CD14-positive monocyte (primary cell): ENCODE results near the gene KCNE1. TPM values are rescaled to one million over a fixed set of nuclear protein-coding genes. Genes with fewer than 3 reads are reported as not detected.

ENCODE experiments used
- DNase-seq, 3 donors: peaks; one replicate each; pipeline ENCODE4 v3.0.0-alpha.2; 2011 to 2022
- H2AFZ ChIP-seq: 2 replicates; pipeline ENCODE4 v1.6.0; 2012; ENCODE audit warnings: mild to moderate bottlenecking, low read depth, low read length, inconsistent platforms; ENCODE audit not compliant: insufficient read depth, poor library complexity, severe bottlenecking
- H3K27ac ChIP-seq, 2 donors: 1 replicate in 1 of 2; 2 replicates in 1 of 2; pipeline ENCODE4 v1.5.1; 2012 to 2013; ENCODE audit warnings: low read length in 2 of 2, control low read depth in 1 of 2, inconsistent platforms in 1 of 2, low read depth in 1 of 2, mild to moderate bottlenecking in 1 of 2
- H3K27me3 ChIP-seq, 2 donors: one replicate each; pipeline versions ENCODE4 v1.6.0 to v1.6.1; 2011 to 2013; ENCODE audit warnings: low read length in 2 of 2; ENCODE audit not compliant: control insufficient read depth in 2 of 2, insufficient read depth in 2 of 2
- H3K36me3 ChIP-seq, 2 donors: replicated peaks in 1 of 2; 1 replicate in 1 of 2; 2 replicates in 1 of 2; pipeline versions ENCODE4 v1.5.1 to v1.6.1; 2012 to 2013; ENCODE audit warnings: low read length in 2 of 2, control low read depth in 1 of 2, inconsistent platforms in 1 of 2, mild to moderate bottlenecking in 1 of 2; ENCODE audit not compliant: insufficient read depth in 2 of 2, control insufficient read depth in 1 of 2
- H3K4me1 ChIP-seq, 2 donors: 1 replicate in 1 of 2; 2 replicates in 1 of 2; pipeline versions ENCODE4 v1.5.1 to v1.6.1; 2012 to 2013; ENCODE audit warnings: low read length in 2 of 2, control low read depth in 1 of 2, inconsistent platforms in 1 of 2, mild to moderate bottlenecking in 1 of 2, moderate library complexity in 1 of 2; ENCODE audit not compliant: insufficient read depth in 2 of 2, control insufficient read depth in 1 of 2
- H3K4me2 ChIP-seq: replicated peaks from 2 replicates; pipeline ENCODE3; 2012; ENCODE audit warnings: low read length, moderate library complexity, mild to moderate bottlenecking; ENCODE audit not compliant: poor library complexity, severe bottlenecking; ENCODE audit errors: extremely low read depth
- H3K4me3 ChIP-seq, 3 experiments: fragments of 200-600 bp in 1 of 3; sonication (generic) in 1 of 3; replicated peaks in 1 of 3; 1 replicate in 2 of 3; 2 replicates in 1 of 3; pipeline ENCODE4 v1.5.1; 2011 to 2013; ENCODE audit warnings: low read length in 3 of 3, mild to moderate bottlenecking in 3 of 3, control low read depth in 2 of 3, low read depth in 2 of 3, inconsistent platforms in 1 of 3, moderate library complexity in 1 of 3
- H3K79me2 ChIP-seq: 2 replicates; pipeline ENCODE4 v1.6.0; 2012; ENCODE audit warnings: mild to moderate bottlenecking, control low read depth, inconsistent platforms, low read length, moderate library complexity; ENCODE audit not compliant: insufficient read depth
- H3K9ac ChIP-seq: 2 replicates; pipeline ENCODE4 v1.6.0; 2017; ENCODE audit warnings: low read length, mild to moderate bottlenecking; ENCODE audit not compliant: insufficient read depth, poor library complexity, severe bottlenecking
- H3K9me3 ChIP-seq, 2 donors: replicated peaks in 1 of 2; 1 replicate in 1 of 2; 2 replicates in 1 of 2; pipeline versions ENCODE4 v1.5.1 to v1.6.1; 2012 to 2013; ENCODE audit warnings: low read length in 2 of 2, control low read depth in 1 of 2; ENCODE audit not compliant: control insufficient read depth in 1 of 2, insufficient read depth in 1 of 2
- H4K20me1 ChIP-seq: 2 replicates; pipeline ENCODE4 v1.6.0; 2012; ENCODE audit warnings: mild to moderate bottlenecking, low read length, control low read depth, moderate library complexity; ENCODE audit not compliant: insufficient read depth
- H3K27ac Mint-ChIP-seq, 7 donors: one replicate each; pipeline ENCODE4 v1.8.0; 2020; ENCODE audit warnings: mild to moderate bottlenecking in 7 of 7, mixed read lengths in 7 of 7, moderate library complexity in 6 of 7, inconsistent platforms in 2 of 7
- H3K27me3 Mint-ChIP-seq, 3 donors: one replicate each; pipeline ENCODE4 v1.8.0; 2021 to 2022; ENCODE audit warnings: low read depth in 3 of 3, mild to moderate bottlenecking in 3 of 3, mixed read lengths in 3 of 3, moderate library complexity in 3 of 3, inconsistent platforms in 1 of 3
- H3K36me3 Mint-ChIP-seq, 2 donors: one replicate each; pipeline ENCODE4 v1.8.0; 2020; ENCODE audit warnings: mixed read lengths in 2 of 2, inconsistent platforms in 1 of 2, mild to moderate bottlenecking in 1 of 2
- H3K4me1 Mint-ChIP-seq: one replicate; pipeline ENCODE4 v1.8.0; 2020; ENCODE audit warnings: mild to moderate bottlenecking, mixed read lengths
- H3K4me3 Mint-ChIP-seq, 2 donors: one replicate each; pipeline ENCODE4 v1.8.0; 2020; ENCODE audit warnings: mild to moderate bottlenecking in 2 of 2, mixed read lengths in 2 of 2, moderate library complexity in 1 of 2
- H3K9me3 Mint-ChIP-seq, 7 donors: one replicate each; pipeline ENCODE4 v1.8.0; 2020 to 2022; ENCODE audit warnings: mixed read lengths in 7 of 7, mild to moderate bottlenecking in 6 of 7, moderate library complexity in 6 of 7, inconsistent platforms in 2 of 7
- CTCF ChIP-seq: fragments of 200-600 bp; IDR thresholded peaks from one replicate; pipeline ENCODE4 v1.8.0; 2022; ENCODE audit warnings: antibody characterized with exemption, mild to moderate bottlenecking
- WGBS: methylation state at CpG from one replicate; pipeline ENCODE4 v1.1.5; 2013; ENCODE audit warnings: missing lambda C conversion rate; ENCODE audit not compliant: insufficient coverage; 5-methylcytosine and 5-hydroxymethylcytosine counted together
- intact Hi-C, 2 donors: fragments of 100-400 bp; cut with micrococcal nuclease; formaldehyde crosslinking; loops; one replicate each; pipeline versions ENCODE4 v1.15.0 to v1.15.1; 2023
- polyA plus RNA-seq, 3 donors: library from polyadenylated mRNA; depleted of rRNA in 1 of 3; unstranded in 2 of 3; stranded (reverse) in 1 of 3; fragments of 300-500 nt in 2 of 3; fragments of >200 nt in 1 of 3; fragmentation: Illumina TruSeq in 2 of 3; gene quantifications; 1 replicate in 2 of 3; 2 replicates in 1 of 3; pipeline ENCODE4 v1.2.3, GENCODE V29; 2012 to 2021

Gene KCNE1
- polyA plus RNA-seq, 3 donors, result 1.5 to 15.9 (median 3.2) TPM

GRCh38 chr21:34536311-34536710 is 24.3 kb upstream of the KCNE1 start:
- Histone ChIP-seq H3K9ac (no peak overlapping the region), H4K20me1 (no peaks in the 10 kb centered on the region), H2AFZ (no peak overlapping the region), H3K4me1 (peaks cover 49 to 51% of the 10 kb centered on the region in 2 donors), H3K36me3 (no peaks in the 10 kb centered on the region), H3K9me3 (no peaks in the 10 kb centered on the region), H3K4me2 (no peak overlapping the region), H3K79me2 (peaks cover 22% of the 10 kb centered on the region), H3K27ac (no peak overlapping the region), H3K4me3 (no peak overlapping the region), H3K27me3 (no peaks in the 10 kb centered on the region)
- Mint-ChIP-seq H3K27me3 (peaks cover 0 to 2% (median 0%) of the 10 kb centered on the region in 3 donors), H3K9me3 (peaks cover 0 to 2% (median 0%) of the 10 kb centered on the region in 7 donors), H3K27ac (peak overlapping the region in 1 of 7 donors; percentile 38), H3K36me3 (peaks cover 1 to 11% of the 10 kb centered on the region in 2 donors), H3K4me3 (no peak overlapping the region), H3K4me1 (peaks cover 62% of the 10 kb centered on the region)
- no peak for TF ChIP-seq CTCF
- no CpG with 5 or more reads among the region's 8 CpGs for WGBS
- intact Hi-C loops, result no loop called here
- no peak for DNase-seq

- Histone ChIP-seq H2AFZ (no peak overlapping the region), H3K79me2 (peaks cover 22% of the 10 kb centered on the region), H3K27ac (no peak overlapping the region), H3K4me1 (peaks cover 49 to 51% of the 10 kb centered on the region in 2 donors), H3K4me3 (no peak overlapping the region), H4K20me1 (no peaks in the 10 kb centered on the region), H3K27me3 (no peaks in the 10 kb centered on the region), H3K9ac (no peak overlapping the region), H3K36me3 (no peaks in the 10 kb centered on the region), H3K4me2 (no peak overlapping the region), H3K9me3 (no peaks in the 10 kb centered on the region)
- peaks cover 3 to 12% of the 10 kb centered on the region in 2 donors for H3K36me3 Mint-ChIP-seq
- no peak for DNase-seq
- TF ChIP-seq CTCF, result no peak
- no peak overlapping the region for H3K27ac Mint-ChIP-seq
- peaks cover 0 to 2% (median 0%) of the 10 kb centered on the region in 3 donors for H3K27me3 Mint-ChIP-seq
- H3K4me3 Mint-ChIP-seq, result no peak overlapping the region
- peaks cover 0 to 2% (median 0%) of the 10 kb centered on the region in 7 donors for H3K9me3 Mint-ChIP-seq
- no CpG with 5 or more reads among the region's 3 CpGs for WGBS
- intact Hi-C loops, result no loop called here
- H3K4me1 Mint-ChIP-seq, result peaks cover 62% of the 10 kb centered on the region
Measured at GRCh38 chr21:34535886-34536285, 23.9 kb upstream of the KCNE1 start.
